GM18867 (cell line): ENCODE data around the gene LMOD3.

Experiments used
- ATAC-seq: cut with Tn5 transposase; IDR thresholded peaks from one replicate; pipeline ENCODE4 v1.9.1; 2021; ENCODE audit warnings: mild to moderate bottlenecking, moderate library complexity; ENCODE audit not compliant: unreplicated experiment

The LMOD3 gene

GRCh38 chr3:69094467-69095205 lies 27.8 kb downstream of the LMOD3 start:
- ATAC-seq: no peak

- peak; percentile 78 for ATAC-seq
Observed at GRCh38 chr3:69092030-69092516, 30.3 kb downstream of the LMOD3 start.

GRCh38 chr3:69091389-69092029 lies 30.9 kb downstream of the LMOD3 start:
- no peak for ATAC-seq

GRCh38 chr3:69090021-69090420 lies 32.4 kb downstream of the LMOD3 start:
- ATAC-seq: no peak

GRCh38 chr3:69088063-69088462 lies 34.3 kb downstream of the LMOD3 start:
- ATAC-seq: no peak

- no peak for ATAC-seq
Observed at GRCh38 chr3:69087030-69087791, 35.2 kb downstream of the LMOD3 start.

- no peak for ATAC-seq
Observed at GRCh38 chr3:69085833-69086722, 36.3 kb downstream of the LMOD3 start.

GRCh38 chr3:69085168-69085832 lies 37.1 kb downstream of the LMOD3 start:
- peak; percentile 0 for ATAC-seq

GRCh38 chr3:69084326-69085167 lies 37.8 kb downstream of the LMOD3 start, which contains the start of gene ARL6IP5:
TSS of gene ARL6IP5 (plus strand) at chr3:69084937. CDS start at chr3:69085048, 111 bp downstream.
- peak; percentile 49 for ATAC-seq

- ATAC-seq: peak; percentile 57
Observed at GRCh38 chr3:69082805-69083204, 39.6 kb downstream of the LMOD3 start.

- ATAC-seq: no peak
Observed at GRCh38 chr3:69082361-69082760, 40.0 kb downstream of the LMOD3 start.

- ATAC-seq: no peak
Observed at GRCh38 chr3:69081583-69082262, 40.7 kb downstream of the LMOD3 start.

GRCh38 chr3:69080233-69080920 lies 42.0 kb downstream of the LMOD3 start, which contains the start of gene UBA3:
TSS of gene UBA3 (minus strand) at chr3:69080365. CDS start at chr3:69080353, 12 bp downstream.
- ATAC-seq: peak; percentile 53

- ATAC-seq: peak; percentile 17
Observed at GRCh38 chr3:69079269-69080159, 42.9 kb downstream of the LMOD3 start.

GRCh38 chr3:69072928-69073327 lies 49.5 kb downstream of the LMOD3 start:
- no peak for ATAC-seq

- no peak for ATAC-seq
Observed at GRCh38 chr3:69066121-69066520, 56.3 kb downstream of the LMOD3 start.
